B cell (primary cell): Measurements from ENCODE around the gene ARHGAP26. TPM values are rescaled to one million over a fixed set of nuclear protein-coding genes. Genes with fewer than 3 reads are reported as not detected.

ENCODE experiments used
- ATAC-seq: fragments of 200-7000 bp; cut with Tn5 transposase; one replicate; pipeline ENCODE4 v1.10.0; 2021; ENCODE audit warnings: low read depth, mild to moderate bottlenecking, moderate number of reproducible peaks, moderate library complexity
- CTCF ChIA-PET: fragments of 350-600 bp; sonication (Branson Sonifier 250); formaldehyde crosslinking; loops from one replicate; lab custom pipeline; 2021; ENCODE audit warnings: antibody characterized with exemption, inconsistent platforms; lab: Charles Lee
- POLR2A ChIA-PET: fragments of 350-600 bp; sonication (Branson Sonifier 250); formaldehyde crosslinking; loops from one replicate; lab custom pipeline; 2021; ENCODE audit warnings: antibody characterized with exemption; lab: Charles Lee
- DNase-seq: peaks from one replicate; pipeline ENCODE4 v3.0.0; 2013
- H2AFZ ChIP-seq: 2 replicates; pipeline ENCODE4 v1.6.1; 2012; ENCODE audit warnings: mild to moderate bottlenecking, low read depth, low read length; ENCODE audit not compliant: insufficient read depth, poor library complexity, severe bottlenecking
- H3K27ac ChIP-seq, 2 donors: 1 replicate in 1 of 2; 2 replicates in 1 of 2; pipeline ENCODE4 v1.5.1; 2012 to 2013; ENCODE audit warnings: low read length in 2 of 2, mild to moderate bottlenecking in 2 of 2, moderate library complexity in 1 of 2
- H3K27me3 ChIP-seq, 4 experiments: fragments of 200-600 bp in 1 of 4; sonication (generic) in 1 of 4; replicated peaks in 1 of 4; 1 replicate in 2 of 4; 2 replicates in 2 of 4; pipeline versions ENCODE4 v1.6.1 to v1.7.0; 2013 to 2016; ENCODE audit warnings: low read length in 3 of 4, mild to moderate bottlenecking in 2 of 4, mixed read lengths in 1 of 4, moderate library complexity in 1 of 4; ENCODE audit not compliant: insufficient read depth in 4 of 4, control insufficient read depth in 3 of 4; ENCODE audit errors: control extremely low read depth in 1 of 4
- H3K36me3 ChIP-seq, 2 experiments: replicated peaks in 1 of 2; 1 replicate in 1 of 2; 2 replicates in 1 of 2; pipeline versions ENCODE4 v1.6.1 to v1.7.1; 2013; ENCODE audit warnings: low read length in 1 of 2; ENCODE audit not compliant: insufficient read depth in 2 of 2, control insufficient read depth in 1 of 2; ENCODE audit errors: control extremely low read depth in 1 of 2, extremely low read depth in 1 of 2
- H3K4me1 ChIP-seq, 2 donors: fragments of 200-600 bp in 1 of 2; sonication (generic) in 1 of 2; 1 replicate in 1 of 2; 2 replicates in 1 of 2; pipeline versions ENCODE4 v1.5.1 to v1.6.1; 2013 to 2017; ENCODE audit warnings: low read length in 2 of 2; ENCODE audit not compliant: control insufficient read depth in 2 of 2, insufficient read depth in 2 of 2
- H3K4me2 ChIP-seq: replicated peaks from 2 replicates; pipeline ENCODE3; 2012; ENCODE audit warnings: mild to moderate bottlenecking, low read depth, low read length; ENCODE audit not compliant: poor library complexity, severe bottlenecking
- H3K4me3 ChIP-seq, 5 experiments: fragments of 200-600 bp in 1 of 5; sonication (generic) in 1 of 5; 1 replicate in 3 of 5; 2 replicates in 2 of 5; pipeline versions ENCODE4 v1.5.1 to v1.7.0; 2011 to 2016; ENCODE audit warnings: low read length in 4 of 5, mild to moderate bottlenecking in 4 of 5, low read depth in 2 of 5, control low read depth in 1 of 5, moderate library complexity in 1 of 5; ENCODE audit not compliant: insufficient read depth in 1 of 5; ENCODE audit errors: control extremely low read depth in 1 of 5, extremely low read depth in 1 of 5
- H3K79me2 ChIP-seq: fragments of 200-600 bp; sonication (generic); one replicate; pipeline ENCODE4 v1.6.0; 2016; ENCODE audit warnings: low read length; ENCODE audit not compliant: control insufficient read depth, insufficient read depth
- H3K9ac ChIP-seq: fragments of 200-600 bp; sonication (generic); 2 replicates; pipeline ENCODE4 v1.6.1; 2017; ENCODE audit warnings: mild to moderate bottlenecking, low read length, moderate library complexity
- H3K9me3 ChIP-seq, 3 donors: one replicate each; pipeline versions ENCODE4 v1.6.1 to v1.7.1; 2013; ENCODE audit warnings: low read length in 2 of 3; ENCODE audit not compliant: control insufficient read depth in 2 of 3, insufficient read depth in 1 of 3; ENCODE audit errors: control extremely low read depth in 1 of 3
- H4K20me1 ChIP-seq: 2 replicates; pipeline ENCODE4 v1.6.0; 2012; ENCODE audit warnings: mild to moderate bottlenecking, low read length; ENCODE audit not compliant: insufficient read depth, control insufficient read depth, poor library complexity, severe bottlenecking
- H3K27ac Mint-ChIP-seq: one replicate; pipeline ENCODE4 v1.8.0; 2021; ENCODE audit warnings: mixed read lengths
- H3K27me3 Mint-ChIP-seq: one replicate; pipeline ENCODE4 v1.8.0; 2021; ENCODE audit warnings: mixed read lengths
- H3K4me1 Mint-ChIP-seq: one replicate; pipeline ENCODE4 v1.8.0; 2021; ENCODE audit warnings: mixed read lengths
- H3K4me3 Mint-ChIP-seq: one replicate; pipeline ENCODE4 v1.8.0; 2021; ENCODE audit warnings: mixed read lengths
- H3K9me3 Mint-ChIP-seq: one replicate; pipeline ENCODE4 v1.8.0; 2022; ENCODE audit warnings: mixed read lengths; ENCODE audit not compliant: insufficient read depth
- CTCF ChIP-seq: fragments of 200-600 bp; IDR thresholded peaks from one replicate; pipeline ENCODE4 v1.8.0; 2022; ENCODE audit warnings: antibody characterized with exemption, mild to moderate bottlenecking
- EZH2 ChIP-seq: IDR thresholded peaks from 2 replicates; pipeline ENCODE4 v1.6.1; 2012; ENCODE audit warnings: borderline replicate concordance, low read depth, mild to moderate bottlenecking, moderate library complexity, low read length; ENCODE audit not compliant: insufficient read depth, poor library complexity, severe bottlenecking
- WGBS: methylation state at CpG from one replicate; pipeline ENCODE4 v1.1.5; 2013; ENCODE audit warnings: missing lambda C conversion rate; ENCODE audit not compliant: insufficient coverage; 5-methylcytosine and 5-hydroxymethylcytosine counted together
- intact Hi-C: fragments of 100-400 bp; cut with micrococcal nuclease; formaldehyde crosslinking; loops from one replicate; pipeline ENCODE4 v1.10.0; 2022
- polyA plus RNA-seq: library from polyadenylated mRNA; depleted of rRNA; stranded (reverse); fragments of >200 nt; gene quantifications from 2 replicates; pipeline ENCODE4 v1.2.3, GENCODE V29; 2012
- total RNA-seq, 2 donors: library from RNA; stranded (reverse); fragments of 120-200 nt in 1 of 2; gene quantifications; 1 replicate in 1 of 2; 2 replicates in 1 of 2; pipeline versions ENCODE4 v1.2.3 to v1.2.4, GENCODE V29; 2013 to 2022

Gene ARHGAP26
- total and polyA plus RNA-seq, 2 donors (not counting 1 experiment from before 2014, with no cell fraction given) = 1.8 to 22.5 TPM

GRCh38 chr5:143249851-143250250 lies 479.7 kb downstream of the ARHGAP26 start:
- ChIA-PET POLR2A (no interaction called here), CTCF (interaction anchor here (1.0 kb wide), 1 partner anchor 11 kb away, joined by 3 read pairs; no protein-coding TSS in a partner anchor)
- no peak overlapping the region for H3K27ac ChIP-seq
- Mint-ChIP-seq H3K9me3 (peaks cover 4% of the 10 kb centered on the region), H3K27ac (no peak overlapping the region), H3K27me3 (no peaks in the 10 kb centered on the region), H3K4me1 (peaks cover 9% of the 10 kb centered on the region), H3K4me3 (no peak overlapping the region)
- H3K4me1 ChIP-seq = peaks cover 0 to 3% of the 10 kb centered on the region in 2 donors
- no peaks in the 10 kb centered on the region for H3K79me2 ChIP-seq
- no peak for ATAC-seq
- no peak overlapping the region for H3K4me3 ChIP-seq
- H2AFZ ChIP-seq = no peak overlapping the region
- H3K9me3 ChIP-seq = peaks cover 0 to 3% (median 0%) of the 10 kb centered on the region in 3 donors
- H4K20me1 ChIP-seq = no peaks in the 10 kb centered on the region
- H3K36me3 ChIP-seq = no peaks in the 10 kb centered on the region
- H3K27me3 ChIP-seq = no peaks in the 10 kb centered on the region
- H3K4me2 ChIP-seq = no peak overlapping the region
- TF ChIP-seq EZH2 = no peak
- no peak for TF ChIP-seq CTCF
- 67% methylated on average over 1 of the region's 2 CpGs for WGBS
- H3K9ac ChIP-seq = no peak overlapping the region
- no peak for DNase-seq
- intact Hi-C loops = no loop called here

GRCh38 chr5:143251190-143251589 lies 481.0 kb downstream of the ARHGAP26 start:
- no peak overlapping the region for H3K27ac Mint-ChIP-seq
- H3K4me1 Mint-ChIP-seq = peaks cover 9% of the 10 kb centered on the region
- no peaks in the 10 kb centered on the region for H3K27me3 Mint-ChIP-seq
- TF ChIP-seq EZH2 (no peak), CTCF (no peak)
- WGBS = 83% methylated on average over 1 of the region's 3 CpGs
- no peak for ATAC-seq
- no peak overlapping the region for H3K9ac ChIP-seq
- ChIA-PET POLR2A (no interaction called here), CTCF (no interaction called here)
- no peak overlapping the region for H3K4me3 ChIP-seq
- no peaks in the 10 kb centered on the region for H3K9me3 Mint-ChIP-seq
- H3K4me2 ChIP-seq = no peak overlapping the region
- DNase-seq = no peak
- no peaks in the 10 kb centered on the region for H3K27me3 ChIP-seq
- no peaks in the 10 kb centered on the region for H3K79me2 ChIP-seq
- H2AFZ ChIP-seq = no peak overlapping the region
- H3K4me1 ChIP-seq = peaks cover 0 to 3% of the 10 kb centered on the region in 2 donors
- no peaks in the 10 kb centered on the region for H4K20me1 ChIP-seq
- no peaks in the 10 kb centered on the region for H3K9me3 ChIP-seq
- H3K4me3 Mint-ChIP-seq = no peak overlapping the region
- intact Hi-C loops = no loop called here
- H3K36me3 ChIP-seq = no peaks in the 10 kb centered on the region
- no peak overlapping the region for H3K27ac ChIP-seq
